Ramos (cell line): ENCODE measurements around the gene TAF1.
"Not testable (repeated sequence)": the region's sequence is repeated elsewhere in the genome, so short reads cannot be mapped to it uniquely, and the experiment has no call there.

Experiments
- in situ Hi-C: fragments of 300-500 bp; cut with MboI; formaldehyde crosslinking; loops from one replicate; pipeline ENCODE4 v1.14.3; 2022; ENCODE audit warnings: low sequenced_read_pairs; ENCODE audit not compliant: unreplicated experiment

The TAF1 gene, protein sequence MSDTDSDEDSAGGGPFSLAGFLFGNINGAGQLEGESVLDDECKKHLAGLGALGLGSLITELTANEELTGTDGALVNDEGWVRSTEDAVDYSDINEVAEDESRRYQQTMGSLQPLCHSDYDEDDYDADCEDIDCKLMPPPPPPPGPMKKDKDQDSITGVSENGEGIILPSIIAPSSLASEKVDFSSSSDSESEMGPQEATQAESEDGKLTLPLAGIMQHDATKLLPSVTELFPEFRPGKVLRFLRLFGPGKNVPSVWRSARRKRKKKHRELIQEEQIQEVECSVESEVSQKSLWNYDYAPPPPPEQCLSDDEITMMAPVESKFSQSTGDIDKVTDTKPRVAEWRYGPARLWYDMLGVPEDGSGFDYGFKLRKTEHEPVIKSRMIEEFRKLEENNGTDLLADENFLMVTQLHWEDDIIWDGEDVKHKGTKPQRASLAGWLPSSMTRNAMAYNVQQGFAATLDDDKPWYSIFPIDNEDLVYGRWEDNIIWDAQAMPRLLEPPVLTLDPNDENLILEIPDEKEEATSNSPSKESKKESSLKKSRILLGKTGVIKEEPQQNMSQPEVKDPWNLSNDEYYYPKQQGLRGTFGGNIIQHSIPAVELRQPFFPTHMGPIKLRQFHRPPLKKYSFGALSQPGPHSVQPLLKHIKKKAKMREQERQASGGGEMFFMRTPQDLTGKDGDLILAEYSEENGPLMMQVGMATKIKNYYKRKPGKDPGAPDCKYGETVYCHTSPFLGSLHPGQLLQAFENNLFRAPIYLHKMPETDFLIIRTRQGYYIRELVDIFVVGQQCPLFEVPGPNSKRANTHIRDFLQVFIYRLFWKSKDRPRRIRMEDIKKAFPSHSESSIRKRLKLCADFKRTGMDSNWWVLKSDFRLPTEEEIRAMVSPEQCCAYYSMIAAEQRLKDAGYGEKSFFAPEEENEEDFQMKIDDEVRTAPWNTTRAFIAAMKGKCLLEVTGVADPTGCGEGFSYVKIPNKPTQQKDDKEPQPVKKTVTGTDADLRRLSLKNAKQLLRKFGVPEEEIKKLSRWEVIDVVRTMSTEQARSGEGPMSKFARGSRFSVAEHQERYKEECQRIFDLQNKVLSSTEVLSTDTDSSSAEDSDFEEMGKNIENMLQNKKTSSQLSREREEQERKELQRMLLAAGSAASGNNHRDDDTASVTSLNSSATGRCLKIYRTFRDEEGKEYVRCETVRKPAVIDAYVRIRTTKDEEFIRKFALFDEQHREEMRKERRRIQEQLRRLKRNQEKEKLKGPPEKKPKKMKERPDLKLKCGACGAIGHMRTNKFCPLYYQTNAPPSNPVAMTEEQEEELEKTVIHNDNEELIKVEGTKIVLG (N-terminal part only)

GRCh38 chrX:71365875-71366673 is at the start of gene TAF1:
Gene TAF1 (plus strand): TSS chrX:71366357. CDS start chrX:71366375, 18 bp downstream.
- in situ Hi-C loops, result no loop called here

GRCh38 chrX:71316959-71317358 is 49.2 kb upstream of the TAF1 start:
- in situ Hi-C loops, result not testable (repeated sequence)

- in situ Hi-C loops, result no loop called here
Measured at GRCh38 chrX:71320126-71320525, 46.0 kb upstream of the TAF1 start.

GRCh38 chrX:71321731-71322130 is 44.4 kb upstream of the TAF1 start:
- in situ Hi-C loops, result no loop called here

DNA sequence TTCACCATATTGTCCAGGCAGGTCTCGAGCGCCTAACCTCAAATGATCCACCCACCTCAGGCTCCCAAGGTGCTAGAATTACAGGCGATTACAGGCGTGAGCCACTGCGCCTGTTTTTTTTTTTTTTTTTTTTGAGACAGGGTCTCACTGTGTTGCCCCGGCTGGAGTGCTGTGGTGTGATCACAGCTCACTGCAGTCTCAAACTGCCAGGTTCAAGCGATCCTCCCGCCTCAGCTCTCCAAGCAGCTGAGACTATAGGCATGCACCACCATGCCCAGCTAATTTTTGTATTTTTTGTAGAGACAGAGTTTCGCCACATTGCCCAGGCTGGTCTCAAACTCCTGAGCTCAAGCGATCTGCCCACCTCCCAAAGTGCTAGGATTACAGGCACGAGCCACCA is 41.7 kb upstream of the TAF1 start:
- in situ Hi-C loops, result not testable (repeated sequence)

GRCh38 chrX:71326394-71326793 is 39.8 kb upstream of the TAF1 start:
- in situ Hi-C loops, result no loop called here

DNA sequence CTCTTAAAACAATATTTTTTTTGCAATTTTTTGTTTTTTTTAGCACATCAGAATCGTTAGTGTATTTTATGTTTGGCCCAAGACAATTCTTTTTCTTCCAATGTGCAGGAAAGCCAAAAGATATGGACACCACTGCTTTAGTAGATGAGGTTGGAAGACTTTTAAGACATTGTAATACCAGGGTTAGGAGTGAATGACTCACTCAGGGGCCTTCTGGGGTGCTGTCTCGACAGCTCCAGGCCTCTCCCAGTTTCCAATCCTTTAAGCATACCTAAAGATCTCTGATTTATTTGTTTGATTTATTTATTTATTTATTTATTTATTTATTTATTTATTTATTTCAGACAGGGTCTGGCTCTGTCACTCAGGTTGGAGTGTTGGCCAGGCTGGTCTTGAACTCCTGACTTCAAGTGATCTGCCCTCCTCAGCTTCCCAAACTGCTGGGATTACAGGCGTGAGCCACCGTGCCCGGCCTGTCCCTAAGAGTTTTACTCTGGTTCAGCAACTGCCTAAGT is 16.9 kb upstream of the TAF1 start:
- in situ Hi-C loops, result not testable (repeated sequence)

GRCh38 chrX:71349867-71350266 is 16.3 kb upstream of the TAF1 start:
- in situ Hi-C loops, result not testable (repeated sequence)

DNA sequence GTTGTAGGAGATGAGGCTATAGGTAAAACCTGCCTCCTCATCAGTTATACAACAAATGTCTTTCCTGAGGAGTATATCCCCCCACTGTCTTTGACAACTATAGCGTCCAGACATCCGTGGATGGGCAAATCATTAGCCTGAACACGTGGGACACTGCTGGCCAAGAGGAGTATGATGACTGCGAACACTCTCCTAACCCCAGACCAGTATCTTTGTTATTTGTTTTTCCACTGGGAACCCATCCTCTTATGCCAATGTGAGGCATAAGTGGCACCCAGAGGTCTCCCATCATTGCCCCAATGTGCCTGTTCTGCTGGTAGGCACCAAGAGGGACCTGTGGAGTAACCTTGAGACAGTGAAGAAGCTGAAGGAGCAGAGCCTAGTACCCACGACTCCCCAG is 13.7 kb upstream of the TAF1 start:
- in situ Hi-C loops, result not testable (repeated sequence)

- in situ Hi-C loops, result no loop called here
Measured at GRCh38 chrX:71364221-71364620, 1.9 kb upstream of the TAF1 start.

GRCh38 chrX:71365356-71365874 is 742 bp upstream of the TAF1 start:
- in situ Hi-C loops, result no loop called here

DNA sequence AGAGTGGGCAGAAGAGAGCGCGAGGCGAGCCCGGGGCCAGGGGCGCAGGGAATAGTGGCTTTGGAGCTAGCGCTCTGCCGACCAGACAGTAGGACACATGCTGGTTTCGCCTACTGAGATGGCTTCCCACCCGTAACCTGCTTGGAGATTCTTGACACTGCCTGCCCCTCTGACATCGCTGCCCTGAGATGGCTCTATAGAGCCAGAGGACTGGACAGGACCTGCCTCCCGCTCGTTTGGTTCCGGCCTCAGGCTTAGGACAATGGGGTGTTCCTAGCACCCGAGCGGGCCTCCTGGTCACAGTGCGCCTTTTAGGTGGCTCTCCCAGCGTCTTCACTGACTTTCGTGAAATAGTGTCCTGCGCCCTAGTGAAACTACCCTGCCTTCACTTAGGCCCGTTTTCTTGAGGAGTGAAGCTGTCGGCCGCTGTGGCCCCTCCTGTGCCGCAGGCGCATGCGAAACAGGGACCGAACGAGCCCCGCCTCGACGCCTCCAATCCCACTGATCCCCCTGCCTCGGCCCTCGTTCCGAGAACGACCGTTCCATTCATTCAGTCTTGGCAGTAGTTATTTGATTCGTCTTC is 608 bp downstream of the TAF1 start:
- in situ Hi-C loops, result no loop called here

GRCh38 chrX:71367396-71367795 is 1.2 kb downstream of the TAF1 start:
- in situ Hi-C loops, result no loop called here

- in situ Hi-C loops, result no loop called here
Measured at GRCh38 chrX:71372388-71372787, 6.2 kb downstream of the TAF1 start.

- in situ Hi-C loops, result loop anchor here (25.0 kb wide), 1 partner anchor 184 kb away; no protein-coding TSS in a partner anchor
Measured at GRCh38 chrX:71378732-71379131, 12.6 kb downstream of the TAF1 start.

GRCh38 chrX:71391725-71392124 is 25.6 kb downstream of the TAF1 start:
- in situ Hi-C loops, result loop anchor here (25.0 kb wide), 1 partner anchor 171 kb away; no protein-coding TSS in a partner anchor

DNA sequence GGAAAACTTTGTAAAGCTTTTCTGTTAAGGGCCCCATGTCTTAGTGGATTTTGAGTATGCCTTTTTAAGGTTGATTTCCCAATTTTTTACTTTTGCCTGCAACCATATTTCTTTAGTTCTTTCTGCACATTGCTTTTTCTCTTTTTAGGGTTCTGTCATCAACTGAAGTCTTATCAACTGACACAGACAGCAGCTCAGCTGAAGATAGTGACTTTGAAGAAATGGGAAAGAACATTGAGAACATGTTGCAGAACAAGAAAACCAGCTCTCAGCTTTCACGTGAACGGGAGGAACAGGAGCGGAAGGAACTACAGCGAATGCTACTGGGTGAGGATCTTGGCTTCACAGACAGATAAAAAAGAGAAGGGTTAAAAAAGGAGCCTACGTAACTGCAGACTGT is 27.8 kb downstream of the TAF1 start:
- in situ Hi-C loops, result loop anchor here (25.0 kb wide), 1 partner anchor 168 kb away; no protein-coding TSS in a partner anchor

- in situ Hi-C loops, result loop anchor here (25.0 kb wide), 1 partner anchor 166 kb away; no protein-coding TSS in a partner anchor
Measured at GRCh38 chrX:71396576-71396975, 30.4 kb downstream of the TAF1 start.
